Neural cell (in vitro differentiated cells): ENCODE measurements around the gene GALNT13.

ENCODE experiments used
- CTCF ChIP-seq: fragments of 450-650 bp; IDR thresholded peaks from 2 replicates; pipeline ENCODE4 v1.5.1; 2014; ENCODE audit warnings: antibody characterized with exemption, mild to moderate bottlenecking, moderate library complexity; ENCODE audit not compliant: poor library complexity, severe bottlenecking
- EP300 ChIP-seq: fragments of 450-650 bp; conservative IDR thresholded peaks from 2 replicates; pipeline ENCODE4 v1.6.1; 2014; ENCODE audit warnings: antibody characterized with exemption, mild to moderate bottlenecking, moderate library complexity; ENCODE audit not compliant: poor library complexity, severe bottlenecking
- EZH2 ChIP-seq: fragments of 200-600, 300-800 bp; shearing (Covaris generic), sonication (generic); IDR thresholded peaks from 2 replicates; pipeline ENCODE4 v1.6.1; 2014; ENCODE audit warnings: antibody characterized with exemption, low read length, borderline replicate concordance, mild to moderate bottlenecking; ENCODE audit not compliant: insufficient read depth, poor library complexity, severe bottlenecking
- MXI1 ChIP-seq: fragments of 450-650 bp; conservative IDR thresholded peaks from 2 replicates; pipeline ENCODE4 v1.6.1; 2014; ENCODE audit warnings: antibody characterized with exemption, mild to moderate bottlenecking; ENCODE audit not compliant: poor library complexity, severe bottlenecking
- POLR2AphosphoS5 ChIP-seq: IDR thresholded peaks from 2 replicates; pipeline ENCODE4 v1.6.1; 2012
- RAD21 ChIP-seq: fragments of 450-650 bp; conservative IDR thresholded peaks from 2 replicates; pipeline ENCODE4 v1.6.1; 2014; ENCODE audit warnings: antibody characterized with exemption, mild to moderate bottlenecking, moderate library complexity
- TAF1 ChIP-seq: IDR thresholded peaks from 2 replicates; pipeline ENCODE4 v1.6.1; 2012; ENCODE audit warnings: low read depth
- TF ChIP-seq, protein P1 (sequence below): IDR thresholded peaks from 2 replicates; pipeline ENCODE4 v1.6.1; 2012; ENCODE audit warnings: borderline replicate concordance

GRCh38 chr2:154489266-154489858 lies 617.6 kb downstream of the GALNT13 start:
- TF ChIP-seq EZH2 = no peak
- no peak for TF ChIP-seq RAD21
- TF ChIP-seq EP300 = no peak
- no peak for TF ChIP-seq CTCF
- TF ChIP-seq MXI1 = no peak
- no peak for TF ChIP-seq TAF1
- TF ChIP-seq, protein P1, sequence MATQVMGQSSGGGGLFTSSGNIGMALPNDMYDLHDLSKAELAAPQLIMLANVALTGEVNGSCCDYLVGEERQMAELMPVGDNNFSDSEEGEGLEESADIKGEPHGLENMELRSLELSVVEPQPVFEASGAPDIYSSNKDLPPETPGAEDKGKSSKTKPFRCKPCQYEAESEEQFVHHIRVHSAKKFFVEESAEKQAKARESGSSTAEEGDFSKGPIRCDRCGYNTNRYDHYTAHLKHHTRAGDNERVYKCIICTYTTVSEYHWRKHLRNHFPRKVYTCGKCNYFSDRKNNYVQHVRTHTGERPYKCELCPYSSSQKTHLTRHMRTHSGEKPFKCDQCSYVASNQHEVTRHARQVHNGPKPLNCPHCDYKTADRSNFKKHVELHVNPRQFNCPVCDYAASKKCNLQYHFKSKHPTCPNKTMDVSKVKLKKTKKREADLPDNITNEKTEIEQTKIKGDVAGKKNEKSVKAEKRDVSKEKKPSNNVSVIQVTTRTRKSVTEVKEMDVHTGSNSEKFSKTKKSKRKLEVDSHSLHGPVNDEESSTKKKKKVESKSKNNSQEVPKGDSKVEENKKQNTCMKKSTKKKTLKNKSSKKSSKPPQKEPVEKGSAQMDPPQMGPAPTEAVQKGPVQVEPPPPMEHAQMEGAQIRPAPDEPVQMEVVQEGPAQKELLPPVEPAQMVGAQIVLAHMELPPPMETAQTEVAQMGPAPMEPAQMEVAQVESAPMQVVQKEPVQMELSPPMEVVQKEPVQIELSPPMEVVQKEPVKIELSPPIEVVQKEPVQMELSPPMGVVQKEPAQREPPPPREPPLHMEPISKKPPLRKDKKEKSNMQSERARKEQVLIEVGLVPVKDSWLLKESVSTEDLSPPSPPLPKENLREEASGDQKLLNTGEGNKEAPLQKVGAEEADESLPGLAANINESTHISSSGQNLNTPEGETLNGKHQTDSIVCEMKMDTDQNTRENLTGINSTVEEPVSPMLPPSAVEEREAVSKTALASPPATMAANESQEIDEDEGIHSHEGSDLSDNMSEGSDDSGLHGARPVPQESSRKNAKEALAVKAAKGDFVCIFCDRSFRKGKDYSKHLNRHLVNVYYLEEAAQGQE = no peak
- no peak for TF ChIP-seq POLR2AphosphoS5
